Prostate gland (tissue), 2 donors: ENCODE measurements around the gene SPEM3. TPM values are rescaled to one million over a fixed set of nuclear protein-coding genes. Genes with fewer than 3 reads are reported as not detected.
"Not testable (repeated sequence)": the region's sequence is repeated elsewhere in the genome, so short reads cannot be mapped to it uniquely, and the experiment has no call there.

Experiments
- DNase-seq: peaks from one replicate; pipeline ENCODE4 v3.0.0-alpha.2; 2019; ENCODE audit warnings: low spot score
- H3K27ac ChIP-seq, 2 donors: fragments of 200-600 bp; sonication (generic); 2 replicates each; pipeline ENCODE4 v1.5.1; 2017 to 2019
- H3K27me3 ChIP-seq: fragments of 200-600 bp; sonication (generic); replicated peaks from 2 replicates; pipeline ENCODE4 v1.5.1; 2019; ENCODE audit not compliant: insufficient read depth
- H3K36me3 ChIP-seq, 2 donors: fragments of 200-600 bp; sonication (generic); 1 replicate in 1 of 2; 2 replicates in 1 of 2; pipeline versions ENCODE4 v1.5.1 to v1.8.1; 2017 to 2019
- H3K4me1 ChIP-seq: fragments of 200-600 bp; sonication (generic); replicated peaks from 2 replicates; pipeline ENCODE4 v1.5.1; 2019
- H3K4me3 ChIP-seq, 2 donors: fragments of 200-600 bp; sonication (generic); 2 replicates each; pipeline ENCODE4 v1.5.1; 2017 to 2019
- H3K9me3 ChIP-seq: fragments of 200-600 bp; sonication (generic); 2 replicates; pipeline ENCODE4 v1.5.1; 2017
- CTCF ChIP-seq, 4 experiments: fragments of 200-600 bp in 2 of 4; fragments of 450-650 bp in 2 of 4; sonication (generic) in 2 of 4; IDR thresholded peaks; 1 replicate in 3 of 4; 2 replicates in 1 of 4; pipeline ENCODE4 v1.5.1; 2016 to 2019; ENCODE audit warnings: antibody characterized with exemption in 4 of 4, mild to moderate bottlenecking in 2 of 4, moderate library complexity in 2 of 4
- POLR2A ChIP-seq: fragments of 450-650 bp; IDR thresholded peaks from one replicate; pipeline ENCODE4 v1.6.1; 2016; ENCODE audit warnings: antibody characterized with exemption, mild to moderate bottlenecking
- POLR2AphosphoS5 ChIP-seq: sonication (generic); formaldehyde crosslinking; IDR thresholded peaks from one replicate; pipeline ENCODE4 v1.6.1; 2017; ENCODE audit warnings: antibody characterized with exemption
- WGBS: methylation state at CpG from one replicate; pipeline ENCODE4 v1.1.5; 2018; 5-methylcytosine and 5-hydroxymethylcytosine counted together
- intact Hi-C: fragments of 100-400 bp; cut with DNase I; formaldehyde crosslinking; loops from one replicate; pipeline ENCODE4 v1.14.2; 2022
- total RNA-seq, 2 donors: library from RNA; depleted of rRNA; stranded (reverse); fragments of >200 nt; gene quantifications; one replicate each; pipeline ENCODE4 v1.1.0, GENCODE V29; 2016

Gene SPEM3
- total RNA-seq, 2 donors from 2014 or later, result 0.09 to 0.11 TPM

- Histone ChIP-seq H3K4me1 (no peaks in the 10 kb centered on the region), H3K9me3 (no peaks in the 10 kb centered on the region), H3K36me3 (peaks cover 4 to 5% of the 10 kb centered on the region in 2 donors), H3K4me3 (no peak overlapping the region), H3K27me3 (no peaks in the 10 kb centered on the region), H3K27ac (peak overlapping the region; percentile 10 to 15)
- 77% methylated on average over 9 of the region's 9 CpGs for WGBS
- intact Hi-C loops, result no loop called here
- no peak for DNase-seq
- TF ChIP-seq POLR2AphosphoS5 (no peak), POLR2A (no peak), CTCF (IDR thresholded peaks at IDR 0.05) (no peak)
Observed at GRCh38 chr17:7466318-7466638, 37.6 kb downstream of the SPEM3 start.

- 77% methylated on average over 16 of the region's 16 CpGs for WGBS
- DNase-seq, result no peak
- intact Hi-C loops, result no loop called here
- Histone ChIP-seq H3K27me3 (no peaks in the 10 kb centered on the region), H3K9me3 (no peaks in the 10 kb centered on the region), H3K27ac (peak overlapping the region; percentile 10 to 15), H3K4me3 (no peak overlapping the region), H3K36me3 (peaks cover 4 to 5% of the 10 kb centered on the region in 2 donors), H3K4me1 (no peaks in the 10 kb centered on the region)
- TF ChIP-seq POLR2A (no peak), POLR2AphosphoS5 (no peak), CTCF (IDR thresholded peaks at IDR 0.05) (no peak)
Observed at GRCh38 chr17:7466639-7467341, 38.1 kb downstream of the SPEM3 start.

- TF ChIP-seq CTCF (IDR thresholded peaks at IDR 0.05) (no peak), POLR2AphosphoS5 (no peak), POLR2A (no peak)
- 84% methylated on average over 3 of the region's 3 CpGs for WGBS
- H3K4me1 ChIP-seq, result no peaks in the 10 kb centered on the region
- peaks cover 4 to 5% of the 10 kb centered on the region in 2 donors for H3K36me3 ChIP-seq
- no peaks in the 10 kb centered on the region for H3K9me3 ChIP-seq
- peak overlapping the region in 1 of 2 donors; percentile 15 for H3K27ac ChIP-seq
- H3K27me3 ChIP-seq, result no peaks in the 10 kb centered on the region
- no peak for DNase-seq
- no peak overlapping the region for H3K4me3 ChIP-seq
- intact Hi-C loops, result no loop called here
Observed at GRCh38 chr17:7467498-7467897, 38.8 kb downstream of the SPEM3 start.

- WGBS, result 92% methylated on average over 11 of the region's 11 CpGs
- no peaks in the 10 kb centered on the region for H3K4me1 ChIP-seq
- H3K9me3 ChIP-seq, result no peaks in the 10 kb centered on the region
- peaks cover 4 to 5% of the 10 kb centered on the region in 2 donors for H3K36me3 ChIP-seq
- no peak for TF ChIP-seq POLR2A
- no peak for TF ChIP-seq CTCF (IDR thresholded peaks at IDR 0.05)
- TF ChIP-seq POLR2AphosphoS5, result no peak
- peak overlapping the region in 1 of 2 donors; percentile 33 for H3K27ac ChIP-seq
- intact Hi-C loops, result no loop called here
- no peaks in the 10 kb centered on the region for H3K27me3 ChIP-seq
- DNase-seq, result no peak
- no peak overlapping the region for H3K4me3 ChIP-seq
Observed at GRCh38 chr17:7468290-7468689, 39.6 kb downstream of the SPEM3 start.

GRCh38 chr17:7468804-7469389 lies 40.2 kb downstream of the SPEM3 start:
- no peaks in the 10 kb centered on the region for H3K9me3 ChIP-seq
- no peaks in the 10 kb centered on the region for H3K4me1 ChIP-seq
- peak overlapping the region; percentile 33 to 46 for H3K27ac ChIP-seq
- DNase-seq, result no peak
- no peaks in the 10 kb centered on the region for H3K27me3 ChIP-seq
- TF ChIP-seq POLR2A, result no peak
- TF ChIP-seq POLR2AphosphoS5, result peak; percentile 37
- intact Hi-C loops, result no loop called here
- 45% methylated on average over 12 of the region's 12 CpGs for WGBS
- H3K36me3 ChIP-seq, result peaks cover 0 to 4% of the 10 kb centered on the region in 2 donors
- no peak overlapping the region for H3K4me3 ChIP-seq

GRCh38 chr17:7469843-7470242 lies 41.2 kb downstream of the SPEM3 start:
- H3K4me3 ChIP-seq, DNase-seq, intact Hi-C loops, H3K4me1 ChIP-seq, H3K27ac ChIP-seq, H3K27me3 ChIP-seq, H3K9me3 ChIP-seq, H3K36me3 ChIP-seq: not testable (repeated sequence)
- WGBS, result 91% methylated on average over 12 of the region's 12 CpGs

- H3K9me3 ChIP-seq, DNase-seq, H3K4me3 ChIP-seq, intact Hi-C loops, H3K36me3 ChIP-seq, H3K4me1 ChIP-seq, H3K27me3 ChIP-seq, H3K27ac ChIP-seq: not testable (repeated sequence)
- 65% methylated on average over 8 of the region's 8 CpGs for WGBS
Observed at GRCh38 chr17:7470457-7470973, 41.9 kb downstream of the SPEM3 start.
